ENCODE measurements around the gene PERM1. TPM values are rescaled to one million over a fixed set of nuclear protein-coding genes. Genes with fewer than 3 reads are reported as not detected.
A peak's percentile ranks its signal among the peaks of the same experiment; 100 is the strongest.

The PERM1 gene
- total and polyA plus RNA-seq, 2 of the 13 experiments (the other 11 are each of a cell fraction or from before 2014, with no cell fraction given), result 0.04 to 0.29 TPM

GRCh38 chr1:928825-929661 is 52.9 kb downstream of the PERM1 start (continued):
- 0 out of 2 replicates have a peak, but pooled peaks have one; percentile 15 for TF ChIP-seq GTF3A (CRISPR knock-in tag; conservative IDR thresholded peaks at IDR 0.05)
- TF ChIP-seq EED (CRISPR knock-in tag; IDR thresholded peaks at IDR 0.05), result peak; percentile 59; the same call in 1 of the 2 replicates

- intact Hi-C loops (cut with micrococcal nuclease; ENCODE audit: unreplicated experiment), result no loop called here
- in situ Hi-C loops (cut with HindIII; ENCODE audit: extremely low pct_ligation_motif_present, low pct_unique_long_range_greater_than_20kb), result no loop called here
- H3K79me2 ChIP-seq (ENCODE audit: insufficient read depth, low read length), result no peaks in the 10 kb centered on the region
- ChIA-PET POLR2A (no interaction called here), CTCF (ENCODE audit: low intra/inter-chr PET ratio, low total read pairs) (no interaction called here)
- H3K4me3 ChIP-seq (replicated peaks in 1 of 3; ENCODE audit: insufficient read depth in 1 of 3, low read depth in 2 of 3, low read length in 3 of 3), result no peak overlapping the region
- H3K4me2 ChIP-seq (ENCODE audit: low read depth, low read length), result no peak overlapping the region
- ATAC-seq (no peak), DNase-seq (ENCODE audit: low spot score) (no peak), FAIRE-seq (no peak)
- H3K27me3 ChIP-seq (ENCODE audit: control insufficient read depth in 1 of 2, insufficient read depth in 2 of 2, low read length in 2 of 2), result peaks cover 36 to 86% of the 10 kb centered on the region in 2 experiments
- TF ChIP-seq ZNF83 (CRISPR knock-in tag; IDR thresholded peaks at IDR 0.05; ENCODE audit: borderline replicate concordance) (no peak), HHEX (CRISPR knock-in tag; IDR thresholded peaks at IDR 0.05) (no peak)
- H4K20me1 ChIP-seq (ENCODE audit: insufficient read depth, low read length), result peaks cover 3% of the 10 kb centered on the region; the same call in 1 of the 2 replicates
- no peaks in the 10 kb centered on the region for H3K9me3 ChIP-seq (ENCODE audit: low read length)
- no peak overlapping the region for H3K27ac ChIP-seq (ENCODE audit: extremely low read length, insufficient read depth, low read length)
- H3K36me3 ChIP-seq (replicated peaks in 1 of 2; ENCODE audit: control insufficient read depth in 1 of 2, insufficient read depth in 2 of 2, low read length in 2 of 2), result no peaks in the 10 kb centered on the region
- WGBS (ENCODE audit: low lambda C conversion rate), result 58% methylated on average over 2 of the region's 10 CpGs
- BruUV-seq (replicated peaks), result no TSS peak
- H3K4me1 ChIP-seq (ENCODE audit: insufficient read depth, low read length), result peaks cover 8% of the 10 kb centered on the region
- no peak overlapping the region for H2AFZ ChIP-seq (ENCODE audit: low read length)
- no peak overlapping the region for H3K9ac ChIP-seq (ENCODE audit: insufficient read depth, low read depth, low read length)
Observed at GRCh38 chr1:927748-928147, 54.1 kb downstream of the PERM1 start.

- Histone ChIP-seq H3K4me2 (ENCODE audit: low read depth, low read length) (no peak overlapping the region), H2AFZ (ENCODE audit: low read length) (no peak overlapping the region), H4K20me1 (ENCODE audit: insufficient read depth, low read length) (peaks cover 3% of the 10 kb centered on the region; the same call in 1 of the 2 replicates), H3K36me3 (replicated peaks in 1 of 2; ENCODE audit: control insufficient read depth in 1 of 2, insufficient read depth in 2 of 2, low read length in 2 of 2) (no peaks in the 10 kb centered on the region), H3K27ac (ENCODE audit: extremely low read length, insufficient read depth, low read length) (no peak overlapping the region), H3K4me3 (replicated peaks in 1 of 3; ENCODE audit: insufficient read depth in 1 of 3, low read depth in 2 of 3, low read length in 3 of 3) (no peak overlapping the region), H3K79me2 (ENCODE audit: insufficient read depth, low read length) (no peaks in the 10 kb centered on the region), H3K9ac (ENCODE audit: insufficient read depth, low read depth, low read length) (no peak overlapping the region), H3K27me3 (ENCODE audit: control insufficient read depth in 1 of 2, insufficient read depth in 2 of 2, low read length in 2 of 2) (peaks cover 38 to 86% of the 10 kb centered on the region in 2 experiments), H3K9me3 (ENCODE audit: low read length) (no peaks in the 10 kb centered on the region), H3K4me1 (ENCODE audit: insufficient read depth, low read length) (peaks cover 8% of the 10 kb centered on the region)
- ChIA-PET CTCF (ENCODE audit: low intra/inter-chr PET ratio, low total read pairs) (no interaction called here), POLR2A (no interaction called here)
- WGBS (ENCODE audit: low lambda C conversion rate), result 67% methylated on average over 1 of the region's 9 CpGs
- no peak for FAIRE-seq
- no TSS peak for BruUV-seq (replicated peaks)
- intact Hi-C loops (cut with micrococcal nuclease; ENCODE audit: unreplicated experiment) (no loop called here), in situ Hi-C loops (cut with HindIII; ENCODE audit: extremely low pct_ligation_motif_present, low pct_unique_long_range_greater_than_20kb) (no loop called here)
- no peak for ATAC-seq
- DNase-seq (ENCODE audit: low spot score), result no peak
- TF ChIP-seq EZH2 (conservative IDR thresholded peaks at IDR 0.05; ENCODE audit: low read depth, low read length) (peak; percentile 69; the same call in 1 of the 2 replicates), GLI4 (CRISPR knock-in tag; IDR thresholded peaks at IDR 0.05; ENCODE audit: borderline replicate concordance) (no peak)
Observed at GRCh38 chr1:927234-927633, 54.7 kb downstream of the PERM1 start.
